ENCODE measurements around the gene SGTB. TPM values are rescaled to one million over a fixed set of nuclear protein-coding genes. Genes with fewer than 3 reads are reported as not detected.

The SGTB gene
- total and polyA plus RNA-seq, 2 of the 8 experiments (the other 6 are each of a cell fraction or from before 2014, with no cell fraction given), result 2.2 to 18.7 TPM

DNA sequence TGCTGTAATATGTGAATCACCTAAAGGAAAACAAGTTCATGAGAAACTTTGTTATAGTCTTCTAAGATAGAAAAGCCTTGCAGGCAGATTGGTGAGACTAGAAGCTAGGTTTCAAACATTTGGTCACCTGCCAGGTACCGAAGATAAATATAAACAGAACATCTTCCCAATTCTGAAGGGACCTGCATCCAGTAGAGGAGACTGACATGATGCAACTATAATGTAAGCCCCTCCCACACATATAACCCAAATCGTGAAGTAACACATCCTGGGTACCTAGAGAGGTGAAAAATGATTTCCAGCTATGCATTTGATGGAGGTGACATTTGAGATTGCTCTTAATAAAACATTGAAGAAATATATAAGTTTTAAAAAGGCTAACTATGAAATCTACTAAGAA is 67.2 kb downstream of the SGTB start (continued):
- TF ChIP-seq, protein P1, sequence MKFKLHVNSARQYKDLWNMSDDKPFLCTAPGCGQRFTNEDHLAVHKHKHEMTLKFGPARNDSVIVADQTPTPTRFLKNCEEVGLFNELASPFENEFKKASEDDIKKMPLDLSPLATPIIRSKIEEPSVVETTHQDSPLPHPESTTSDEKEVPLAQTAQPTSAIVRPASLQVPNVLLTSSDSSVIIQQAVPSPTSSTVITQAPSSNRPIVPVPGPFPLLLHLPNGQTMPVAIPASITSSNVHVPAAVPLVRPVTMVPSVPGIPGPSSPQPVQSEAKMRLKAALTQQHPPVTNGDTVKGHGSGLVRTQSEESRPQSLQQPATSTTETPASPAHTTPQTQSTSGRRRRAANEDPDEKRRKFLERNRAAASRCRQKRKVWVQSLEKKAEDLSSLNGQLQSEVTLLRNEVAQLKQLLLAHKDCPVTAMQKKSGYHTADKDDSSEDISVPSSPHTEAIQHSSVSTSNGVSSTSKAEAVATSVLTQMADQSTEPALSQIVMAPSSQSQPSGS (IDR thresholded peaks at IDR 0.05; ENCODE audit: low read length), result no peak
- TF ChIP-seq SIRT6 (IDR thresholded peaks at IDR 0.05; ENCODE audit: low read length), result no peak
- TF ChIP-seq KDM5A (IDR thresholded peaks at IDR 0.05; ENCODE audit: low read length), result no peak
